Tibial nerve (tissue), 4 donors: ENCODE data around the gene FAM131B.

ENCODE experiments used
- CTCF ChIP-seq, 5 experiments: fragments of 200-600 bp in 3 of 5; fragments of 450-650 bp in 2 of 5; sonication (generic) in 3 of 5; IDR thresholded peaks; one replicate each; pipeline ENCODE4 v1.5.1; 2016 to 2019; ENCODE audit warnings: antibody characterized with exemption in 5 of 5, mild to moderate bottlenecking in 3 of 5, moderate library complexity in 2 of 5
- EP300 ChIP-seq, 2 donors: sonication (generic); formaldehyde crosslinking; IDR thresholded peaks; one replicate each; pipeline ENCODE4 v1.6.1; 2017; ENCODE audit warnings: antibody characterized with exemption in 2 of 2, mild to moderate bottlenecking in 1 of 2

GRCh38 chr7:143321734-143322133, 40.8 kb downstream of the FAM131B start:
- TF ChIP-seq CTCF (IDR thresholded peaks at IDR 0.05), result peak in 1 of 5 experiments; percentile 17
- TF ChIP-seq EP300 (IDR thresholded peaks at IDR 0.05), result no peak
